Daoy (cell line): Measurements from ENCODE around the gene PSMD14. TPM values are rescaled to one million over a fixed set of nuclear protein-coding genes. Genes with fewer than 3 reads are reported as not detected.

Experiments
- DNase-seq: peaks from one replicate; pipeline ENCODE4 v3.0.0-alpha.2; 2015; ENCODE audit warnings: low read depth
- total RNA-seq: library from RNA; depleted of rRNA; stranded (reverse); fragments of >200 nt; shearing (Covaris generic); gene quantifications from 2 replicates; pipeline ENCODE4 v1.2.3, GENCODE V29; 2014

The PSMD14 gene
- total RNA-seq, 1 experiment from 2014 or later = 347 TPM

DNA sequence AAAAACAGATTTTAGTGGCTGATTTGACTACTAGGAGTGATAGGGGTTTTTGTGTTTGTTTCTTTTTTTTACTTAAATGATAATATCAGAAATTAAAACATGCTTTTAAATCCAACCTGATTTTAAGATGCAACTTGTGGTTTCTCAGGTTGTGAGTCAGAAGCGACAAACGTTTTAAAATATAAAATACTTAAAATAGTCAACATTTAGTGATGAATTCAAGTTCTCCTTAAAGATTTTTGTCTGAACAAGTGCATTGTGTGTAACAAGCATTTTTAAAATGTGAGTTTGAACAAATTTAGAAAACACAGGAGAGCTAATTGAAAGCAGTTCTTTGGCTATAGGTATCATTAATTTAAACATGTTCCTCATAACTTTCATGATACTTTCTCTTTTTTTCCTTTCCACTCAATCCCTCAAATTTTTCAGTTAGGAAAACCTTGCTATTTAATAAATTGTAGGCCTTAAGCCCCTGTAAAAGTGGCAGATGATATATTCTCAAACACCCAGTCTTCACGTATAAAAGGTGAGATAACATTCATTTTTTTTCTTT lies 111.5 kb downstream of the PSMD14 start:
- DNase-seq = no peak

DNA sequence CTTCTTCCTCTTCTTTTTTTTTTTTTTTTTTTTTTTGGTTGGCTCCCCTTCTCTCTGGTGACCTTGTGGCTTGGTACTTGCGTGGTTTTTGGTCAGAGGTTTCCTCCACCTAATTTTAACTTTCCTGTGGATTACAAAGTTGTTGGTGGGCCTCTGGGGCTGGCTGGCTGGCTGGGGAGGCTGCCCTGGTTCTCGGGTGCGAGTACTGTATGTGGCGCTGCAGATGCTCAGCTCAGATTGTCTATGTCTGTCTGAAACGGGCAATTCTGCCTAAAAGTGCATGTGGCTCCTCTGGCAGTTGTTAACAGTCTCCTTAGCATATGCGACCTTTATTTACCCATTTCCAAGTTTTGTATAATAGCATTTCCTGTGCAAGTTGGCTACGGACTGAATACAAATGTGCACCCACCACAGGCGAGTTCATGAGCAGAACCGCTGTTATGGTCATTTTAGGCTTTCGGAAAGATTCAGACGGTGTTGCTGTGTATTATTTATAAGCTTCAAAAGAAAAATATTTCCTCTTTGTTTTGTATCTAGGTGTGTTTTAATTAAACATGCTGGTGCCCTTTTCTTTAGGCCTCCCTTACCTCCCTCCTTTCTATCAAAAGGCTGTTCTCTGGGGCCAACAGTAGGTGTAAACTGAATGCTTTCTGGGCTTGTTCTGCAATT lies 112.3 kb downstream of the PSMD14 start:
- no peak for DNase-seq

DNA sequence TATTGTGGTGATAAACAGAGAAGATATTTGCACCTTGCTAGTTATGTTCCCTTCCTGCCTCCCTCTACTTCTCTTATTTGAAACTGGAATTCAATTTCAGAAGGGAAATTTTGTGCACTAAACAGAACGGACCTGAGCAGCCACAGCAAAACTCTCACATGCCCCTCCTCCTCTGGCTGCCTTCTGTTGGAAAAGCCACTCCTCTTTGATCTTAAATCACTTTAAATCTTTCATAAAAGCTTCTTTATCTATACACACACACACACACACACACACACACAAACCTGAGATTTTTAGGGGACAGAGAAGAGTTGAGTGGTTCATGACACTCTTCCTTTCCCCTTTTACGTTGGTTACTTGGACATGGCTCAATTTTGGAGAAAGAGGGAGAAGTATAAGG lies 113.5 kb downstream of the PSMD14 start:
- no peak for DNase-seq

DNA sequence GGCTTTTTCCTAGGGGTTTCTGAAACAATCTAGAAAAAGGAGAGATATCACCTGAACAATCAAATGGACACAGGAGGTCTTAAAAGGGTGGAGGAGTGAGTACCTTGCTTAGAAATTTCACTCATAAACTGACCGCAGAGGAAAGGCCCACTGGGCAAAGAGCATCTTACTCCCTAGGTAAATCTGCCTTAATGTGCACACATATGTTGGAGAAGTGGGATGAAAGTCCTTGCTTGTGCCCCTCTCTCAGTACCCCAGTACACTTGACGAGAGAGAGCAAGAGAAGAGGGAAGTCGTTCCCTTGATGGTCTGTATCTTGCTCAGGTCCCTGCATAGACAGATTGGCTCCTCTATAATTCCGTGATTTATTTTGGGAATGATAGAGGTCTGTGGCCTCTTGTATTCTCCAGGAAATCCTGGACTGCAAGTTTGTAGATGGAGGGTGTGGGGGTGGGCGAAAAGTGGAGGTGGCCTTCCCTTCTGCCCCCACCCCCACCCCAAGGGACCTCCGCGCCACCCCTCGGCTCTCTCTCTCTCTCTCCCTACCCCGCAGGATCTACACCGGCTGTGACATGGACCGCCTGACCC lies 114.7 kb downstream of the PSMD14 start:
- DNase-seq = no peak

DNA sequence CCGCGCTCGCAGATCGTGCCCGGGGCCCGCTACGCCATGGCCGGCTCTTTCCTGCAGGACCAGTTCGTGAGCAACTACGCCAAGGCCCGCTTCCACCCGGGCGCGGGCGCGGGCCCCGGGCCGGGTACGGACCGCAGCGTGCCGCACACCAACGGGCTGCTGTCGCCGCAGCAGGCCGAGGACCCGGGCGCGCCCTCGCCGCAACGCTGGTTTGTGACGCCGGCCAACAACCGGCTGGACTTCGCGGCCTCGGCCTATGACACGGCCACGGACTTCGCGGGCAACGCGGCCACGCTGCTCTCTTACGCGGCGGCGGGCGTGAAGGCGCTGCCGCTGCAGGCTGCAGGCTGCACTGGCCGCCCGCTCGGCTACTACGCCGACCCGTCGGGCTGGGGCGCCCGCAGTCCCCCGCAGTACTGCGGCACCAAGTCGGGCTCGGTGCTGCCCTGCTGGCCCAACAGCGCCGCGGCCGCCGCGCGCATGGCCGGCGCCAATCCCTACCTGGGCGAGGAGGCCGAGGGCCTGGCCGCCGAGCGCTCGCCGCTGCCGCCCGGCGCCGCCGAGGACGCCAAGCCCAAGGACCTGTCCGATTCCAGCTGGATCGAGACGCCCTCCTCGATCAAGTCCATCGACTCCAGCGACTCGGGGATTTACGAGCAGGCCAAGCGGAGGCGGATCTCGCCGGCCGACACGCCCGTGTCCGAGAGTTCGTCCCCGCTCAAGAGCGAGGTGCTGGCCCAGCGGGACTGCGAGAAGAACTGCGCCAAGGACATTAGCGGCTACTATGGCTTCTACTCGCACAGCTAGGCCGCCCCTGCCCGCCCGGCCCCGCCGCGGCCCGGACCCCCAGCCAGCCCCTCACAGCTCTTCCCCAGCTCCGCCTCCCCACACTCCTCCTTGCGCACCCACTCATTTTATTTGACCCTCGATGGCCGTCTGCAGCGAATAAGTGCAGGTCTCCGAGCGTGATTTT lies 115.5 kb downstream of the PSMD14 start:
- no peak for DNase-seq

DNA sequence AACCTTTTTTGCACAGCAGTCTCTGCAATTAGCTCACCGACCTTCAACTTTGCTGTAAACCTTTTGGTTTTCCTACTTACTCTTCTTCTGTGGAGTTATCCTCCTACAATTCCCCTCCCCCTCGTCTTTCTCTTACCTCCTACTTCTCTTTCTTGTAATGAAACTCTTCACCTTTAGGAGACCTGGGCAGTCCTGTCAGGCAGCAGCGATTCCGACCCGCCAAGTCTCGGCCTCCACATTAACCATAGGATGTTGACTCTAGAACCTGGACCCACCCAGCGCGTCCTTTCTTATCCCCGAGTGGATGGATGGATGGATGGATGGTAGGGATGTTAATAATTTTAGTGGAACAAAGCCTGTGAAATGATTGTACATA lies 116.2 kb downstream of the PSMD14 start:
- no peak for DNase-seq

DNA sequence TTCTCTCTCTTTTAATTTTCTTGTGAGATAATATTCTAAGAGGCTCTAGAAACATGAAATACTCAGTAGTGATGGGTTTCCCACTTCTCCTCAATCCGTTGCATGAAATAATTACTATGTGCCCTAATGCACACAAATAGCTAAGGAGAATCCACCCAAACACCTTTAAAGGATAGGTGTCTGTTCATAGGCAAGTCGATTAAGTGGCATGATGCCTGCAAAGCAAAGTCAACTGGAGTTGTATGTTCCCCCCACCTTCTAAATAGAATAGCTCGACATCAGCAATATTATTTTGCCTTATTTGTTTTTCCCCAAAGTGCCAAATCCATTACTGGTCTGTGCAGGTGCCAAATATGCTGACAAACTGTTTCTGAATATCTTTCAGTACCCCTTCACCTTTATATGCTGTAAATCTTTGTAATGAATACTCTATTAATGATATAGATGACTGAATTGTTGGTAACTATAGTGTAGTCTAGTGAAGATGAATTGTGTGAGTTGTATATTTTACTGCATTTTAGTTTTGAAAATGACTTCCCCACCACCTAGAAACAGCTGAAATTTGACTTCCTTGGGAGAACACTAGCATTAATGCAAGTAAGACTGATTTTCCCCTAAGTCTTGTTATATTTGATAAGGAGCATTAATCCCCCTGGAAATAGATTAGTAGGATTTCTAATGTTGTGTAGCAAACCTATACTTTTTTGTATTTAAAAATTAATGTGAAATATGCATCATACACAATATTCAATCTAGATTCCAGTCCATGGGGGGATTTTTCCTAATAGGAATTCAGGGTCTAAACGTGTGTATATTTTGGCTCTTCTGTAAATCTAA lies 116.9 kb downstream of the PSMD14 start:
- no peak for DNase-seq

DNA sequence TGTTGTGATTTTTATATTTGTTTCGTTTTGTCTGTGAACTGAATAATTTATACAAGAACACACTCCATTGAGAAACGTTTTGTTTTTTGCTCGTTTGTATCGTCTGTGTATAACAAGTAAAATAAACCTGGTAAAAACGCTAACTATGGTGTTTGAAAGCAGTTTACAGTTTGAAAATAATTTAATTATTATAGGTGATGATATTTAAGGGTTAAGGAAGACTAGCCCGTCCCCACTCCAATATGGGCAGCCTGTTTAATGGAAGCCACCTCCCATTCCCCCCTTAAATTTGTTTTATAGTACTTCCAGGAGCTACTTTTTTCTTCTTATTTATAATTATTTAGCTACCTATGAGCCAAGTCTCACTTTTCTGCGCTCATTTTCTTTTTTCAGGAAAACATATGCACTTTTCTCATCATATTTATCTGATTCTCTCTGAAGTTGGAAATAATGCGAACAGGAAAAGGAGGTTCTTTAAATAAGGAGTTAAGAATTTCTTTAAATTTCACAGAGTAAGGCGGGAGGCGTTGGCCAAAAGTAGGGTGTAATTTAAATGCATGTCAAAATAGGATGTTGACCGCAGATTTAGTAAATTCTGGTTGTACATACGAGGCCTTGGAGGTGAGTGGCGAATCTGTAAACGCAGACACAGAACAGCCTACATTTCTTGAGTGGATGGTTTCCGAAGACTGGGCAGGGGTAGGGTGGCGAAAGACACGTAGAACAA lies 117.7 kb downstream of the PSMD14 start:
- DNase-seq = no peak

DNA sequence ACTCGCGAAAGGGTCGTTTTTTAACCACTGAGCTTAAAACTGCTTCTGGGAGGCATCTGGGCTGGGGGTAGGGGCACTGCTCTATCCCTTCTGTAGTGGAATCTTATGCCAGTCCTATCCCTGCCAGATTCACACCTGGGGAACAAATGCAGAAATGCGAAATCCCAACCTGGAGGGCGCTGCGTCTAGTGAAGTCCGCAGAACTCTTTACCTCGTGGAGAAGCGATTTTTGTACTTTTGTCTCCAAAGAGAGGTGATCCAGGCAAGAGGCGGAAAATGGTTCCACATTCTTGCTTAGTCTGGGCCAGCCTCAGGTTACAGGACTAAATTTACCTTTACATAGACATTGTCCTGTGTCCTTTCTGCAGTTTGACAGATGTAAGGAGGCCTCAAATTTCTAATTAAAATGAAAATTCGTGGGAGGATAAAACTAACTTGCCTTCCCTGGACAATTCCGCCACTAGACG lies 118.3 kb downstream of the PSMD14 start:
- no peak for DNase-seq

DNA sequence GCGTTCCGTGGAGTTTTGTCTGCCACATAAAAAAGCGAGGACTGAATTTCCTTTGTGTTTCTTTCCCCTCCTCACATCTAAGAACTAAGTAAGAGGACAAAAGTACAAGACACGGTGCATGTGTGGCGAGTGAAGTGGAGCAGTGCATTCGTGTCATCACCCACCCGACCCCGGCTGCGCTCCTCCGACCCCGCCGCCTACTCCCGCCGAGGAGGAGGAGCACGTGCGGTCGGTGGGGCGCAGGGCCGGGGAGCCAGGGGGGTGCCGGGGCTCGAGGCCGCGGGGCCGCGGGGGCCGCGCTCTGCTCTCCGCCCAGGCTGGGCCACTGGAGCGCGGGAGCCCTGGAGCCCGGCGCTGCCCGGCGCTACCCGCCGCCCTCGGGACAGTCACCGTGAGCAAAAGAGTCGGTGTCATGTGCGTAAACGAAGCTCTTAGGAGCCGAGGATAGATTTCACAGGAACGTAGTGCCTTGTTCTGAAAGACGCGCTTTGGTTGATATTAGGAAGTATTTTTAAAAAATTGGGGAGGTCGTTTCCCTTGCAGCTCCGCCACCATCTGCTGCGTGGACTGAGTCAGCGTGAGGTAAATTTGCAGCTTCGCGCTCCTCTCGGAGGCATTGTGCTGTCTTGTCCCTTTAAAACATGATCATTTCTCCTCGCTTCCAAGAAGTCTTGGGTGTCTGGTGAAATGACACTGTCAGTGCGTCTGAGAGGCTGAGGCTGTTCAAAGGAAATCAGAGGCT lies 118.9 kb downstream of the PSMD14 start:
- no peak for DNase-seq

DNA sequence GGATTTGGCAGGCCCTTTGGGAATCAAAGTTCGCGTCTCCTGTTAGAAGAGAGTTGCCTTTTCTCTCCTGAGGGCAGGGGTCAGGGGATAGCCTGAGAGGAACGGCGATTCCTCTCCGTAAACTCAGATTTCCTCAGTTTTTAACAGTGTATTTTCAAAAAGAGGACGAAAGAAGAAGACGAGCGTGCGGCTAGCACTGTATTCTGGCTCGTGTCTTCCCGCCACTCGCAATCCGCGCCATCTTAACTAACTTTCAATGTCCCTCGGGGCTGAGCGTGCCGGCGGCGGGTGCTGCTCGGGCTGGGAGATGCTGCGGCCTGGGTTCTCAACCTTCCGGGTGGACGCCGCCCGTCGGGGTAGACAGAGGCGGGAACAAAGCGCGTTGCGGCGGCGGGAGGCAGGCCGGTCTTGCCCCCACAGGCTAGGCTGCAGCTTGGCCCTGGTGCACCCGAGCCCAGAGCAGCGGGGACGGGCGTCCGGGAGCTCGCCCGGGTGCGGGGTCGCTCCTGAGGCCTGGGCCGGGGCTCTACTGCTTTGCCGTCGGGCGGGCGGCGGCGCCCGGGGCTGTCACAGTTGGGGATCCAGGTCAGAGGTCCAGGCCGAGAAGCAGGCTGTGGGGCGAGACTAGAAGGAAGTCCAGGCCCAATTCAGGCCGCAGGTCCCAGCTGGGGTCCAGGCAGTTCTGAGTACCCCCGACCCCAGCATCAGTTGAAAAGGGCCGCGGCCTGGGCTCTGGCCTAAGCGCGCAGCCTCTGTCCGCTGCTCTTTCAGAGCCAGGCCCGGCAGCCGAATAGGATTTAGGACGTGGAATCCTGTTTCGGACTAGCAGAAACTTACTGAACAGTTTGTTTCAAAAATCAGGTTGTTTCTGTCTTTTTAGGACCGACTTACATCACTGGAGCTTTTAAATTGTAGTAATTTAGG lies 119.7 kb downstream of the PSMD14 start:
- no peak for DNase-seq

DNA sequence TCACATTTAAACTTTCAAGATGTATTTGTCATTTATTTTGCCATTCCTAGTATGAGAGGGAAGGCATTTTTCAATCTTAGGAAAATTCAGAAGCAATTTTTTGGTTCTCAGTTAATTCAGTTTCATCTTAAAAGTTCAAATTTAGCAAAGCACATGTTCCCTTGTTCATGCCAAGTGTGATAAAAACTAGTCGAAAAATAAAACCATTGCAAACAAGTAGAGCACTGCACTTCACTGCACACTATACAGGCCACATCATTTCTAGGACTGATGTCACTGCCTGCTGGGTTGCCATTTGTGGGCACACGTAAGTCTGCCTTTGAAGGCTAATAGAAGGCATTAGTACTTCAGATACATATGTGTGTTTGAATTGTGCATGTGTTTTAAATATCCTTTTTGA lies 122.2 kb downstream of the PSMD14 start:
- DNase-seq = no peak

DNA sequence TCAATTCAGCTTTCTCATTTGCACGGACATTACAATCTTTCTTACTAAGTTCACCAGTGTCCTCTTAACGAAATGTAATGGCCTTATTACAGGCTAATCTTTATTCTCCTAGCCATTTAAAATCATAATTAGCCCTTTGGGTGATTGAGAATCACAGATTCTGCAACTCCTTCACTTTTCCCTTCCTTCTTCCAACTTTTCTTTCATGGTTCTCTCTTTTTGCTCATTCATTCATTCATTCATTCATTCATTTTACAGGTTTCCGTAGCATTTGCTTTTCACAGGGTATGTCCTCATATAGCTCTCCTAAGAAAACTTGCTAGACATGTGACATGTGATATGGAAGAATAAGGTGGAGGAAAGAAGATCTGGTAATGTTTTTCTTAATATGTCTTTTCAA lies 123.9 kb downstream of the PSMD14 start:
- no peak for DNase-seq

DNA sequence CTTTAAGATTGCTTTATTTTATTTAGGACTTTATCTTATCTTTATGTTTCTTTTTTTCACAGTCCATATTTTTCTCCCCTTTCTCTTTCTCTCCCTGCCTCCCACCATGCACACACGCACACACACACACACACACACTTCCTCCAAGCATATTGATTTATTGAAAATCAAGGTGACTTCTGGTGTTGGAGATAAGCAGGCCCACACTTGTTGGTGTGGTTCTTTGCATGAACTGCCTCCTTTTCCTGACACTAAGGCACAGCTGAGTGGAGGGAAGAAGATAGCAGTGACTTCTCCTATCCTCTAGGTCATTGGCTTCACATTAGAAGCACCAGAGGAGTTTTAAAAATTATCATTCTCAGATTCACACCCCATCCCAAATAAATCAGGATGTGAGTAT lies 125.9 kb downstream of the PSMD14 start:
- no peak for DNase-seq

DNA sequence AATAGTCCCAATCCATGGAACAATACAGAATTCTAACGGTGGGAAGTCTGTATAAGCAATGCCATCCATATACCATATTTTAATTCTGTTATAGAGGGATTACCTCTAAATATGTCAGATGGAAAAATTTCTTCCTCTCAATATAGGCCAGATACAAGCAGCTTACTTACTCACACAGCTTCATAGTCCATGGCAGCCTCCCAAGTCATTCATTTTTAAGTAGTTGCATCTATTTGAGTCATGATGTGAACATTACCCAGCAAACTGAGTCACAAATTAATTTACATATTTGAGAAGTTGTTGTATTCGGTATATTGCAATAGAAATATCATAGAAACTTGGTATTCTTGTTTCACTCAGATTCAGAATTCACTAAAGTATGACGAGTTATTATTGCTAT lies 128.2 kb downstream of the PSMD14 start:
- no peak for DNase-seq

DNA sequence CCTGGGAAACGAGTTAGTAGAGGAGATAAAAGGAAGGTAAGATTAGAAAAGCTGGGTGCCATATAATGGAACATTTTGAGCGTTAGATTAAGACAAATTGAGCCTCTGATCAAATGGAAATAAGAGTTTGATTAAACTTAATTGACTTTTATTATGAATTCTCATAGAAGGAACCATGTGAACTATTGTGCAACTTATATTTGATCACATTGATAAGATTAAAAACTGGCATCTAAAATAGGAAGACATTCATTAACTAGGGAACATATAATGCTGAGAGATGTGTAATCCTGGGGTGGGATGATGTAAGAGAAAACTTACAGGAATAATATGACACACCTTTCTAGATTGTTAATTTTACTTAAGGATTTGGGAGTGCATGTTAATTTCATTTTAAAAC lies 130.4 kb downstream of the PSMD14 start:
- DNase-seq = no peak

DNA sequence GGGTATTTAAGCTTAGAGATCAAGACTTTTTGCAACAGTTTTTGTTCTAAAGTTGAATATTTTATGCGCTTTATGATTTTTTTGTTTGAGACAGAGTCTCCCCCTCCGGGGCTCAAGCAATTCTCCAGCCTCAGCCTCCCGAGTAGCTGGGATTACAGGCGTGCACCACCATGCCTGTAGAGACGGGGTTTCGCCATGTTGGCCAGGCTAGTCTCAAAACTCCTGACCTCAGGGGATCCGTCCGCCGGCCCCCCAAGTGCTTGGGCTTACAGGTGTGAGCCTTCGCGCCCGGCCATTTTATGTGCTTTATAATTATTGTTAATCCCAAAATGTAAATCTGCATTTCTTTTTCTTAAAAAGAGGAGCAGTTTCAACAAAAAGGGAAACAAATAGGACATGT lies 136.9 kb downstream of the PSMD14 start:
- DNase-seq = no peak

DNA sequence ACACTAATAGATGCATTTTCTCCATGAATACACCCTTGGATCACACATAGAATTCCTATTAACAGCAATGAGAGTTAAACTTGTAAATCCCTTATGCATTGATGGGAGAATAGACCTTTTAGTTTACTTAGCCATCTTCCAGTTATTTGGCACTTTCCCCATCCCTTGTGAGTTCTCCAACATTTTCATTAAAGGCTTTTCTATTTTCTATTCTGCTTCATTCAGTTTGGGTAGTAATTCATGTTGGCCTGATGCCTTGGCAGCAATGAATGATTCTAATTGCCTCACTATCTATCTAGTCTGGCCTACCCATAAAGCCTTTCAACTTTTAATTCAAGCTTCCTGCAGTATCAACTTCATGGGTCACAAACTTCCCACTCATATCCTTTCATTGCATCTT lies 140.2 kb downstream of the PSMD14 start:
- no peak for DNase-seq
